Measurements from ENCODE around the gene NDST4.

Gene NDST4

GRCh38 chr4:114998316-114998715 lies 115.1 kb downstream of the NDST4 start:
- TF ChIP-seq YY1 (IDR thresholded peaks at IDR 0.05; ENCODE audit: low read depth) (no peak), EP300 (IDR thresholded peaks at IDR 0.05; ENCODE audit: borderline replicate concordance) (no peak), CREB1 (IDR thresholded peaks at IDR 0.05; ENCODE audit: low read depth) (no peak), NFIC (IDR thresholded peaks at IDR 0.05) (no peak), FOXM1 (IDR thresholded peaks at IDR 0.05; ENCODE audit: borderline replicate concordance, low read depth) (no peak), USF1 (IDR thresholded peaks at IDR 0.05) (no peak), EGR1 (IDR thresholded peaks at IDR 0.05) (no peak), CEBPB (IDR thresholded peaks at IDR 0.05) (no peak), TAF1 (IDR thresholded peaks at IDR 0.05; ENCODE audit: low read depth) (no peak), REST (IDR thresholded peaks at IDR 0.05; ENCODE audit: low read depth) (no peak), RAD21 (IDR thresholded peaks at IDR 0.05; ENCODE audit: low read depth) (no peak), TCF12 (IDR thresholded peaks at IDR 0.05; ENCODE audit: low read depth) (no peak), MAX (IDR thresholded peaks at IDR 0.05) (no peak), ZBTB7A (IDR thresholded peaks at IDR 0.05; ENCODE audit: low read depth) (no peak), TEAD4 (IDR thresholded peaks at IDR 0.05) (no peak)

GRCh38 chr4:114997576-114998247 lies 115.7 kb downstream of the NDST4 start:
- TF ChIP-seq YY1 (IDR thresholded peaks at IDR 0.05; ENCODE audit: low read depth) (no peak), MAX (IDR thresholded peaks at IDR 0.05) (no peak)

GRCh38 chr4:114986133-114986532 lies 127.3 kb downstream of the NDST4 start:
- no peak for TF ChIP-seq TEAD4 (IDR thresholded peaks at IDR 0.05)
- no peak for TF ChIP-seq TCF12 (IDR thresholded peaks at IDR 0.05; ENCODE audit: low read depth)
- no peak for TF ChIP-seq TAF1 (IDR thresholded peaks at IDR 0.05; ENCODE audit: low read depth)
- TF ChIP-seq ZBTB7A (IDR thresholded peaks at IDR 0.05; ENCODE audit: low read depth): no peak
- no peak for TF ChIP-seq MAX (IDR thresholded peaks at IDR 0.05)
- TF ChIP-seq CREB1 (IDR thresholded peaks at IDR 0.05; ENCODE audit: low read depth): no peak
- TF ChIP-seq REST (IDR thresholded peaks at IDR 0.05; ENCODE audit: low read depth): no peak
- no peak for TF ChIP-seq CEBPB (IDR thresholded peaks at IDR 0.05)
- TF ChIP-seq EGR1 (IDR thresholded peaks at IDR 0.05): no peak
- TF ChIP-seq USF1 (IDR thresholded peaks at IDR 0.05): no peak
- TF ChIP-seq EP300 (IDR thresholded peaks at IDR 0.05; ENCODE audit: borderline replicate concordance): no peak
- TF ChIP-seq NFIC (IDR thresholded peaks at IDR 0.05): no peak
- TF ChIP-seq YY1 (IDR thresholded peaks at IDR 0.05; ENCODE audit: low read depth): no peak
- TF ChIP-seq RAD21 (IDR thresholded peaks at IDR 0.05; ENCODE audit: low read depth): no peak
- no peak for TF ChIP-seq FOXM1 (IDR thresholded peaks at IDR 0.05; ENCODE audit: borderline replicate concordance, low read depth)

- TF ChIP-seq USF1 (IDR thresholded peaks at IDR 0.05) (no peak), TAF1 (IDR thresholded peaks at IDR 0.05; ENCODE audit: low read depth) (no peak), TCF12 (IDR thresholded peaks at IDR 0.05; ENCODE audit: low read depth) (no peak), EP300 (IDR thresholded peaks at IDR 0.05; ENCODE audit: borderline replicate concordance) (no peak), FOXM1 (IDR thresholded peaks at IDR 0.05; ENCODE audit: borderline replicate concordance, low read depth) (no peak), ZBTB7A (IDR thresholded peaks at IDR 0.05; ENCODE audit: low read depth) (no peak), EGR1 (IDR thresholded peaks at IDR 0.05) (no peak), NFIC (IDR thresholded peaks at IDR 0.05) (no peak), MAX (IDR thresholded peaks at IDR 0.05) (no peak)
These were observed 132.3 kb downstream of the NDST4 start for GRCh38 chr4:114980932-114981708.

Measured in Ishikawa (cell line).